Heart left ventricle (tissue), 16 donors: Measurements from ENCODE around the gene BCR. TPM values are rescaled to one million over a fixed set of nuclear protein-coding genes. Genes with fewer than 3 reads are reported as not detected.

Experiments used
- ATAC-seq, 4 donors: fragments of 200-7000 bp; cut with Tn5 transposase; one replicate each; pipeline ENCODE4 v1.9.1; 2020 to 2022; ENCODE audit warnings: moderate library complexity in 4 of 4, mild to moderate bottlenecking in 3 of 4, moderate number of reproducible peaks in 1 of 4
- DNase-seq, 5 donors: peaks; one replicate each; pipeline ENCODE4 v3.0.0-alpha.2; 2020
- H3K27ac ChIP-seq, 12 donors: fragments of 200-600 bp; sonication (generic) in 4 of 12; one replicate each; pipeline versions ENCODE4 v1.5.0 to v1.8.0; 2016 to 2022; ENCODE audit warnings: mild to moderate bottlenecking in 2 of 12
- H3K27me3 ChIP-seq, 9 donors: fragments of 200-600 bp; sonication (generic) in 2 of 9; one replicate each; pipeline versions ENCODE4 v1.5.1 to v1.8.0; 2016 to 2022; ENCODE audit warnings: mild to moderate bottlenecking in 3 of 9
- H3K36me3 ChIP-seq, 9 donors: fragments of 200-600 bp; sonication (generic) in 2 of 9; one replicate each; pipeline versions ENCODE4 v1.5.0 to v1.8.0; 2018 to 2022; ENCODE audit warnings: mild to moderate bottlenecking in 2 of 9
- H3K4me1 ChIP-seq, 12 donors: fragments of 200-600 bp; sonication (generic) in 4 of 12; one replicate each; pipeline versions ENCODE4 v1.5.0 to v1.8.0; 2016 to 2022; ENCODE audit warnings: mild to moderate bottlenecking in 3 of 12
- H3K4me3 ChIP-seq, 12 donors: fragments of 200-600 bp; sonication (generic) in 4 of 12; one replicate each; pipeline versions ENCODE4 v1.5.0 to v1.8.0; 2017 to 2022; ENCODE audit warnings: mild to moderate bottlenecking in 9 of 12, moderate library complexity in 4 of 12
- H3K9me3 ChIP-seq, 12 donors: fragments of 200-600 bp; sonication (generic) in 4 of 12; one replicate each; pipeline versions ENCODE4 v1.5.0 to v1.8.0; 2016 to 2022; ENCODE audit warnings: mild to moderate bottlenecking in 1 of 12
- CTCF ChIP-seq, 12 donors: fragments of 200-600 bp; sonication (generic) in 4 of 12; IDR thresholded peaks; one replicate each; pipeline versions ENCODE4 v1.5.0 to v1.8.0; 2018 to 2022; ENCODE audit warnings: antibody characterized with exemption in 12 of 12, mild to moderate bottlenecking in 5 of 12
- POLR2A ChIP-seq, 2 donors: fragments of 450-650 bp; IDR thresholded peaks; one replicate each; pipeline ENCODE4 v1.6.1; 2017; ENCODE audit warnings: antibody characterized with exemption in 2 of 2, mild to moderate bottlenecking in 2 of 2, moderate library complexity in 2 of 2
- WGBS, 4 donors: extraction: QIAGEN DNeasy Blood & Tissue Kit in 2 of 4; methylation state at CpG; one replicate each; pipeline versions ENCODE4 v1.1.5 to v1.1.7; 2013 to 2018; 5-methylcytosine and 5-hydroxymethylcytosine counted together
- intact Hi-C, 10 donors: fragments of 100-400 bp; cut with DNase I; formaldehyde crosslinking; loops; one replicate each; pipeline versions ENCODE4 v1.11.1 to v1.14.2; 2022
- polyA plus RNA-seq, 2 donors: library from polyadenylated mRNA; stranded (reverse); fragments of 200-250 nt; gene quantifications; one replicate each; pipeline ENCODE4 v1.2.3, GENCODE V29; 2013
- total RNA-seq, 9 donors: library from RNA; depleted of rRNA in 2 of 9; stranded (reverse); fragments of >200 nt in 2 of 9; fragmentation: NEBNext Ultra II Directional in 3 of 9; extraction: Animal tissue kit (Norgen Biotek cat#: 25700) in 3 of 9; gene quantifications; one replicate each; pipeline versions ENCODE4 v1.1.0 to v1.2.4, GENCODE V29; 2016 to 2023
- donor health status: ischemic (EF 13 %, LVEDD 7.1; RV severe dilation, severe dysfunction).
- donor health status: healthy with polysubstance abuse.
- donor health status: DM: no; HTN: yes; CAD: no.
- donor health status: DM: no; HTN: no; CAD: no.
- donor health status: ischemic (EF 25% LVEDD 6.9; RV normal size, moderate dysfunction).
- donor health status: ischemic (EF 25% LVEDD 5.7; RV mildly dilated, moderate dysfunction).
- donor health status: healthy.
- donor health status: DM: yes; HTN: yes; CAD: no.
- donor health status: ischemic (EF 35%, LVEDD 5.7; RV mildly dilated, moderate dysfunction).
- donor health status: nonischemic (EF 11% LVEDD 7.7; RV severe dilation, severe dysfunction).
- donor health status: DM: yes; HTN: yes; CAD: no.
- donor health status: PGD.
- donor health status: ischemic (EF 29% LVEDD 5.4; RV normal size, mild dysfunction).
- donor health status: nonischemic (EF 23%, LVEDD 6.1; RV moderate dilation, normal function).

The BCR gene
- total and polyA plus RNA-seq, 11 donors: 12.6 to 51.1 (median 28.7) TPM

- DNase-seq (no peak), ATAC-seq (no peak)
- Histone ChIP-seq H3K4me1 (peaks cover 0 to 6% (median 0%) of the 10 kb centered on the region in 12 donors), H3K36me3 (peaks cover 0 to 74% (median 42%) of the 10 kb centered on the region in 9 donors), H3K9me3 (no peaks in the 10 kb centered on the region), H3K4me3 (no peak overlapping the region), H3K27me3 (no peaks in the 10 kb centered on the region), H3K27ac (no peak overlapping the region)
- intact Hi-C loops: no loop called here
- 91 to 95% (median 92%) methylated on average over 9 to 11 of the region's 11 CpGs for WGBS, 4 donors
- TF ChIP-seq POLR2A (IDR thresholded peaks at IDR 0.05) (no peak), CTCF (IDR thresholded peaks at IDR 0.05) (no peak)
These were observed 87.1 kb downstream of the BCR start for GRCh38 chr22:23267226-23268043.

- no peaks in the 10 kb centered on the region for H3K9me3 ChIP-seq
- no peak overlapping the region for H3K4me3 ChIP-seq
- intact Hi-C loops: no loop called here
- no peak for ATAC-seq
- peaks cover 0 to 78% (median 50%) of the 10 kb centered on the region in 9 donors for H3K36me3 ChIP-seq
- 88 to 94% (median 92%) methylated on average over 12 to 22 of the region's 22 CpGs for WGBS, 4 donors
- TF ChIP-seq CTCF (IDR thresholded peaks at IDR 0.05) (no peak), POLR2A (IDR thresholded peaks at IDR 0.05) (no peak)
- H3K27ac ChIP-seq: no peak overlapping the region
- no peak for DNase-seq
- H3K27me3 ChIP-seq: no peaks in the 10 kb centered on the region
- H3K4me1 ChIP-seq: peaks cover 0 to 6% (median 0%) of the 10 kb centered on the region in 12 donors
These were observed 87.9 kb downstream of the BCR start for GRCh38 chr22:23268139-23268712.

GRCh38 chr22:23268877-23269276 lies 88.6 kb downstream of the BCR start:
- Histone ChIP-seq H3K9me3 (no peaks in the 10 kb centered on the region), H3K4me1 (peaks cover 0 to 6% (median 0%) of the 10 kb centered on the region in 12 donors), H3K27me3 (no peaks in the 10 kb centered on the region), H3K36me3 (peaks cover 0 to 78% (median 54%) of the 10 kb centered on the region in 9 donors), H3K4me3 (no peak overlapping the region), H3K27ac (no peak overlapping the region)
- 92 to 98% (median 94%) methylated on average over 6 to 7 of the region's 7 CpGs for WGBS, 4 donors
- no peak for ATAC-seq
- intact Hi-C loops: no loop called here
- DNase-seq: no peak
- TF ChIP-seq POLR2A (IDR thresholded peaks at IDR 0.05): no peak
- TF ChIP-seq CTCF (IDR thresholded peaks at IDR 0.05): no peak

- intact Hi-C loops: loop anchor here in 2 of 10 donors (5.0 to 10.0 kb wide), 2 partner anchors 32 to 45 kb away; no protein-coding TSS in a partner anchor
- no peak for DNase-seq
- H3K27ac ChIP-seq: no peak overlapping the region
- H3K4me3 ChIP-seq: no peak overlapping the region
- WGBS, 4 donors: 89 to 90% (median 90%) methylated on average over 18 of the region's 18 CpGs
- TF ChIP-seq POLR2A (IDR thresholded peaks at IDR 0.05): no peak
- TF ChIP-seq CTCF (IDR thresholded peaks at IDR 0.05): no peak
- peaks cover 0 to 6% (median 0%) of the 10 kb centered on the region in 12 donors for H3K4me1 ChIP-seq
- H3K27me3 ChIP-seq: no peaks in the 10 kb centered on the region
- no peak for ATAC-seq
- H3K36me3 ChIP-seq: peaks cover 0 to 78% (median 53%) of the 10 kb centered on the region in 9 donors
- H3K9me3 ChIP-seq: no peaks in the 10 kb centered on the region
These were observed 89.3 kb downstream of the BCR start for GRCh38 chr22:23269441-23270211.
